ENCODE data around the gene KRT84. TPM values are rescaled to one million over a fixed set of nuclear protein-coding genes. Genes with fewer than 3 reads are reported as not detected.
A peak's percentile ranks its signal among the peaks of the same experiment; 100 is the strongest.

Gene KRT84
- total and polyA plus RNA-seq, 5 donors from 2014 or later, result not detected

DNA sequence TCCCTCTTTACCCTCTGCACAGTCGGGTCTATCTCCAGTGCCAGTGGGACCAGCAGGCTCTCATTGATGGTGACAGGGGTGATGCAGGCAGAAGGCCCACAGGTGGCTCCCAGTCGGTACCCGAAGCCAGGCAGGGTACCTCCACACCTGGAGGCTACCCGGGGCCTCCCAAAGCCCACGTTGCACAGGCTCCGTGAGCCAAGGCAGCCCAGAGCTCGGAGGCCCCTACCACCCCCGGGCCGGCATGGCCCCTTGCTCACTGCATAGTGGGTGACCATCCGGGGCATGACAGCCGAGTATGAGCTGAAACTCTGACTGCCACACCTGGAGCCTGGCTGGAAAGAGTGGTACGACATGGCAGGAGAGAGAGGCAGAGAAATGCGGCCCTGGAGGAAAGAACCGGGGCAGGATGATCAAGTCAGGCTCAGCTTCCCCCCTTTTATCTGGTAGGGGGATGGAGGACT is 20.5 kb upstream of the KRT84 start, which contains the start of gene KRT82:
Gene KRT82, minus strand, starts transcription at position 414 of the 464 bp plus-strand sequence. Its CDS starts 58 bp downstream, at position 356.
- H3K4me3 ChIP-seq (ENCODE audit: low read depth, low read length), result no peak within 1 kb of the TSS
- no peak for ATAC-seq (ENCODE audit: low read depth in 2 of 2)
- no peak within 1 kb of the TSS for H3K27ac ChIP-seq (ENCODE audit: insufficient read depth, low read length, poor library complexity, severe bottlenecking)
- H3K9me3 Mint-ChIP-seq, result peaks cover 0 to 4% (median 0%) of the 10 kb centered on the region in 7 donors
- H3K27ac Mint-ChIP-seq, result peak within 1 kb of the TSS in 1 of 3 donors; percentile 33
- H3K36me3 ChIP-seq (ENCODE audit: control insufficient read depth, insufficient read depth, low read length), result no peaks in the 10 kb centered on the region
- no peak within 1 kb of the TSS for H3K4me3 Mint-ChIP-seq
- H3K4me1 Mint-ChIP-seq, result no peaks in the 10 kb centered on the region
- H3K36me3 Mint-ChIP-seq, result no peaks in the 10 kb centered on the region
- no peaks in the 10 kb centered on the region for H3K27me3 Mint-ChIP-seq
- no peaks in the 10 kb centered on the region for H3K27me3 ChIP-seq (ENCODE audit: control insufficient read depth, insufficient read depth, low read length)
- no peak for DNase-seq
- H3K9me3 ChIP-seq (ENCODE audit: control insufficient read depth in 2 of 2, low read length in 2 of 2), result no peaks in the 10 kb centered on the region
- H3K4me1 ChIP-seq (ENCODE audit: control insufficient read depth, insufficient read depth, low read length, poor library complexity, severe bottlenecking), result no peaks in the 10 kb centered on the region

DNA sequence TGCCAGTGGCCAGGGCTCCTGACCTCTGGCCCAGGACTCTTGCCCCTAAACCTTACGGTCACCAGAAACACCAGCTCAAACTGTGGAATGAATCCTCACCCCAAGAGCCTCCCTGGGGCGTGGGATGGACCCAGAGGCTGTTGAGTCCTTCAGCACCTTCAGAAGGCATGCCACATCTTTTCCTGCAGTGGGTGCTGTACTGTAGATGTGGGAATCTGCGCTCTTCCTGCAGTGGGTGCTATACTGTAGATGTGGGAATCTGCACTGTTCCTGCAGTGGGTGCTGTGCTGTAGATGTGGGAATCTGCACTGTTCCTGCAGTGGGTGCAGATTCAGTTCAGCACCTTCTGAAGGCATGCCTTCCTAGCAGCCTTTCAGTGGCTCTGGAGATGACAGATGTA is 19.5 kb upstream of the KRT84 start:
- no peak for DNase-seq
- H3K27me3 ChIP-seq (ENCODE audit: control insufficient read depth, insufficient read depth, low read length), result no peaks in the 10 kb centered on the region
- H3K9me3 Mint-ChIP-seq, result peaks cover 0 to 3% (median 0%) of the 10 kb centered on the region in 7 donors
- no peaks in the 10 kb centered on the region for H3K27me3 Mint-ChIP-seq
- H3K27ac ChIP-seq (ENCODE audit: insufficient read depth, low read length, poor library complexity, severe bottlenecking), result no peak overlapping the region
- no peaks in the 10 kb centered on the region for H3K9me3 ChIP-seq (ENCODE audit: control insufficient read depth in 2 of 2, low read length in 2 of 2)
- no peak overlapping the region for H3K4me3 ChIP-seq (ENCODE audit: low read depth, low read length)
- no peaks in the 10 kb centered on the region for H3K36me3 ChIP-seq (ENCODE audit: control insufficient read depth, insufficient read depth, low read length)
- no peaks in the 10 kb centered on the region for H3K4me1 Mint-ChIP-seq
- H3K4me1 ChIP-seq (ENCODE audit: control insufficient read depth, insufficient read depth, low read length, poor library complexity, severe bottlenecking), result no peaks in the 10 kb centered on the region
- H3K27ac Mint-ChIP-seq, result no peak overlapping the region
- no peak for ATAC-seq (ENCODE audit: low read depth in 2 of 2)
- no peak overlapping the region for H3K4me3 Mint-ChIP-seq
- H3K36me3 Mint-ChIP-seq, result no peaks in the 10 kb centered on the region

DNA sequence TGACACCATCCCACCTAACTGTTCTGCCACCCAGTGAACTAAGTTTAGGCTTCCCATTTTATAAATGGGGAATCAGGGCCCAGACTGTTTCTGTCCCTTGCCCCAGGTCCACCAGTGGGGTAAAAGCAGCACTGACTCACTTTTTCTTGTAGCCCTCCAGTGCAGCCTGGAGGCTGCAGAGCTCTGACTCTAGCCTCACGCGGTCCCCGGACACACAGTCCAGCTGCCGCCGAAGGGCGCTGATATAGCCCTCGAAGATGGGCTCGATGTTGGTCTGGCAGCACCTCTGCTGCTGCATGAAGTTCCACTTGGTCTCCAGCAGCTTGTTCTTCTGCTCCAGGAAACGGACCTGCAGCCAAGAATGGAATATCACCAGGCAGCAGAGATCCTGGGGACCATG is 18.1 kb upstream of the KRT84 start:
- Mint-ChIP-seq H3K4me1 (no peaks in the 10 kb centered on the region), H3K27ac (no peak overlapping the region), H3K36me3 (no peaks in the 10 kb centered on the region), H3K27me3 (peaks cover 6% of the 10 kb centered on the region), H3K9me3 (peaks cover 0 to 3% (median 0%) of the 10 kb centered on the region in 7 donors), H3K4me3 (no peak overlapping the region)
- Histone ChIP-seq H3K9me3 (ENCODE audit: control insufficient read depth in 2 of 2, low read length in 2 of 2) (no peaks in the 10 kb centered on the region), H3K27ac (ENCODE audit: insufficient read depth, low read length, poor library complexity, severe bottlenecking) (no peak overlapping the region), H3K27me3 (ENCODE audit: control insufficient read depth, insufficient read depth, low read length) (no peaks in the 10 kb centered on the region), H3K4me3 (ENCODE audit: low read depth, low read length) (no peak overlapping the region), H3K36me3 (ENCODE audit: control insufficient read depth, insufficient read depth, low read length) (no peaks in the 10 kb centered on the region), H3K4me1 (ENCODE audit: control insufficient read depth, insufficient read depth, low read length, poor library complexity, severe bottlenecking) (no peaks in the 10 kb centered on the region)
- DNase-seq (no peak), ATAC-seq (ENCODE audit: low read depth in 2 of 2) (no peak)

DNA sequence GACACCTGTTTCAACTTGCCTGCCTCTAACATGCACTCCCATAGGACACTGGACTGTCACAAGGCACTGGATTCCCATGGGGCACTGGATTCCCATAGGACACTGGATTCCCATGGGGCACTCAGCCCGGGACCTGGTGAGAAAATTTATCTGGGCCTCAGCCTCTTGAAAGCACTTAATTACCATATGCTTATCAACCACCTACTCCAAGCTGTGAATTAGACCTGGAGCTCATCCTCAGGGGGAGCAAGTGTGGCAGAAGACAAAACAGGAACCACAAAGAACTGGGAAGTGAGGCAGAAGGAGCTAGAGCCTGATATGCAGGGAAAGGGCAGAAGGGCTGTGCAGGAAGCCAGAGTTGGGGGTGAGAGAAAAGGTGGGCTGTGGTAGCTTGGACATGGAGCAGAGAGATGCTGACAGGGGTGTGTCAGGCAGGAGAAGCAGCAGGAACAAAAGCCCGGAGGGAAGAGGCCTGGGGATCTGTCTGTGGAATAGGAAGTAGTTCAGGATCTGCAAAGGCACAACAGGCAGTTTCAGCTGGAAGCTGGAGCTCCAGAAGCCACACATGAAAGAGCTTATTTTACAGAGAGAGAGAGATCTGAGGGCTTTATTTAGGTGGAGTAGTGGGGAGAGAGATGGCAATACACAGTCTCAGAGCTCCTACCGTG is 17.6 kb upstream of the KRT84 start:
- H3K27ac ChIP-seq (ENCODE audit: insufficient read depth, low read length, poor library complexity, severe bottlenecking), result no peak overlapping the region
- DNase-seq (no peak), ATAC-seq (ENCODE audit: low read depth in 2 of 2) (no peak)
- peaks cover 0 to 2% (median 0%) of the 10 kb centered on the region in 7 donors for H3K9me3 Mint-ChIP-seq
- H3K4me1 Mint-ChIP-seq, result no peaks in the 10 kb centered on the region
- no peaks in the 10 kb centered on the region for H3K27me3 ChIP-seq (ENCODE audit: control insufficient read depth, insufficient read depth, low read length)
- no peaks in the 10 kb centered on the region for H3K36me3 Mint-ChIP-seq
- H3K36me3 ChIP-seq (ENCODE audit: control insufficient read depth, insufficient read depth, low read length), result no peaks in the 10 kb centered on the region
- H3K4me3 ChIP-seq (ENCODE audit: low read depth, low read length), result no peak overlapping the region
- H3K4me1 ChIP-seq (ENCODE audit: control insufficient read depth, insufficient read depth, low read length, poor library complexity, severe bottlenecking), result no peaks in the 10 kb centered on the region
- H3K27me3 Mint-ChIP-seq, result peaks cover 6% of the 10 kb centered on the region
- no peaks in the 10 kb centered on the region for H3K9me3 ChIP-seq (ENCODE audit: control insufficient read depth in 2 of 2, low read length in 2 of 2)
- no peak overlapping the region for H3K27ac Mint-ChIP-seq
- no peak overlapping the region for H3K4me3 Mint-ChIP-seq

DNA sequence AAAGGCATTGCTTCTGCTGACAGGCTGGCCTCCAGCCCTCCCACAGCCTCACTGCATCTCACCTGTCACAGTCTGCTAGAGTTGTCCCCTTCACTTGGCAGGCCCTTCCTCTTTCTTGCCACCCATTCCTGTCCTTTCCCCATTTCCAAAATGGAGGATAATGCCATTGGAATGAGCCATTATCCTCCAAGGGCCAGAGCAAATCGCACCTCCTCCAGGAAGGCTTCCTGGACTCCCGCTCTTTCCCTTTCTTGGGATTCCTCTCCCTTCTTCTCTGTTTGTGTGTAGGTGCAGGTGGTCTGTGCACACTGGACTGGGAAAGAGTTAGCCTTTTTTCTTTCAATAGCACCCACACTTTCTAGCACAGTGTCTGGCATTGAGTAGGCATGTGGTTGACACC is 16.9 kb upstream of the KRT84 start:
- ATAC-seq (ENCODE audit: low read depth in 2 of 2) (no peak), DNase-seq (no peak)
- H3K4me3 ChIP-seq (ENCODE audit: low read depth, low read length), result no peak overlapping the region
- H3K27ac ChIP-seq (ENCODE audit: insufficient read depth, low read length, poor library complexity, severe bottlenecking), result no peak overlapping the region
- no peaks in the 10 kb centered on the region for H3K36me3 Mint-ChIP-seq
- no peaks in the 10 kb centered on the region for H3K4me1 ChIP-seq (ENCODE audit: control insufficient read depth, insufficient read depth, low read length, poor library complexity, severe bottlenecking)
- H3K27me3 Mint-ChIP-seq, result peaks cover 6% of the 10 kb centered on the region
- H3K9me3 ChIP-seq (ENCODE audit: control insufficient read depth in 2 of 2, low read length in 2 of 2), result no peaks in the 10 kb centered on the region
- no peaks in the 10 kb centered on the region for H3K36me3 ChIP-seq (ENCODE audit: control insufficient read depth, insufficient read depth, low read length)
- no peak overlapping the region for H3K4me3 Mint-ChIP-seq
- H3K9me3 Mint-ChIP-seq, result peaks cover 0 to 2% (median 0%) of the 10 kb centered on the region in 7 donors
- no peaks in the 10 kb centered on the region for H3K4me1 Mint-ChIP-seq
- H3K27me3 ChIP-seq (ENCODE audit: control insufficient read depth, insufficient read depth, low read length), result no peaks in the 10 kb centered on the region
- no peak overlapping the region for H3K27ac Mint-ChIP-seq

DNA sequence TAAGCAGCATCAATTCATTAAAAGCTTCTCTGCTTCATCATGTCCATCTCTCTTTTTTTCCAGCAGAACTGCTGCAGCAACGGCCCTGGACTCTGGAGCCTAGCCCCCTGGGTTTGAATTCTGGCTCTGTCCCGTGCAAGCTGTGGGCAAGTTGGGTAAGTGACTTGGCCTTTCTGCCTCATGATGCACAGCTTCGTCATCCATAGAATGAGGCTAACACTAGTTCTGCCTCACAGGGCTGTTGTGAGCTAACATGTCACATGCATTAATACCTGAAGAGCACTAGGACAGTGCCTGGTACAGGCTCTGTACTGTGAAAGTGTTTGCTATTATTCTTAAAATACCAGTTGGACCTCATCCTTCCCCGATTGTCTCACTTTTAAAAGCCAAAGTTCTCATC is 16.5 kb upstream of the KRT84 start:
- H3K4me1 ChIP-seq (ENCODE audit: control insufficient read depth, insufficient read depth, low read length, poor library complexity, severe bottlenecking), result no peaks in the 10 kb centered on the region
- H3K27me3 ChIP-seq (ENCODE audit: control insufficient read depth, insufficient read depth, low read length), result no peaks in the 10 kb centered on the region
- peaks cover 0 to 2% (median 0%) of the 10 kb centered on the region in 7 donors for H3K9me3 Mint-ChIP-seq
- H3K27ac ChIP-seq (ENCODE audit: insufficient read depth, low read length, poor library complexity, severe bottlenecking), result no peak overlapping the region
- H3K4me3 Mint-ChIP-seq, result no peak overlapping the region
- H3K9me3 ChIP-seq (ENCODE audit: control insufficient read depth in 2 of 2, low read length in 2 of 2), result no peaks in the 10 kb centered on the region
- H3K27me3 Mint-ChIP-seq, result peaks cover 6% of the 10 kb centered on the region
- no peak for ATAC-seq (ENCODE audit: low read depth in 2 of 2)
- no peaks in the 10 kb centered on the region for H3K36me3 Mint-ChIP-seq
- no peaks in the 10 kb centered on the region for H3K36me3 ChIP-seq (ENCODE audit: control insufficient read depth, insufficient read depth, low read length)
- no peak overlapping the region for H3K4me3 ChIP-seq (ENCODE audit: low read depth, low read length)
- DNase-seq, result no peak
- no peaks in the 10 kb centered on the region for H3K4me1 Mint-ChIP-seq
- no peak overlapping the region for H3K27ac Mint-ChIP-seq

DNA sequence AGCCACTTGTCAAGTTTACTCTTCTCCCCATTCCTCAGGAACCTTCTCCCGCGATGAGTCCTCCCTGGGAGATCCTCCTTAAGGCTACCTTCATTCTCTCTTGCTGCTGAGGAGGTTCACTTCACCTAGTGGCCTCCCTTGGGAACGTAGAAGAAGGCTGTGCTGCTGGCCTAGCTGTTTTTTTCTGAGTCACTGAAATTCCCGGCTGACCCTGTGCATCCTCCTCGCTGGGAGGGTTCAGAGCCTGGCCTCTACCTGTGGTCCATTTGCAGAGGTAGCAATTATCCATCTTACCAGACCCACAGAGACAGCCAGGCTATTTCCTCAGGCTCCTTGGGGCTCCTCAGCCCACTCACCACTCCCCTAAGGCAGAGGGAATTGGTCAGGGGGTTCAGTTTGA is 16.1 kb upstream of the KRT84 start:
- Mint-ChIP-seq H3K9me3 (peaks cover 0 to 2% (median 0%) of the 10 kb centered on the region in 7 donors), H3K27ac (no peak overlapping the region), H3K4me1 (no peaks in the 10 kb centered on the region), H3K27me3 (peaks cover 6% of the 10 kb centered on the region), H3K4me3 (no peak overlapping the region), H3K36me3 (no peaks in the 10 kb centered on the region)
- H3K4me1 ChIP-seq (ENCODE audit: control insufficient read depth, insufficient read depth, low read length, poor library complexity, severe bottlenecking), result no peaks in the 10 kb centered on the region
- H3K9me3 ChIP-seq (ENCODE audit: control insufficient read depth in 2 of 2, low read length in 2 of 2), result no peaks in the 10 kb centered on the region
- no peak for ATAC-seq (ENCODE audit: low read depth in 2 of 2)
- no peaks in the 10 kb centered on the region for H3K36me3 ChIP-seq (ENCODE audit: control insufficient read depth, insufficient read depth, low read length)
- DNase-seq, result no peak
- no peaks in the 10 kb centered on the region for H3K27me3 ChIP-seq (ENCODE audit: control insufficient read depth, insufficient read depth, low read length)
- no peak overlapping the region for H3K27ac ChIP-seq (ENCODE audit: insufficient read depth, low read length, poor library complexity, severe bottlenecking)
- no peak overlapping the region for H3K4me3 ChIP-seq (ENCODE audit: low read depth, low read length)

DNA sequence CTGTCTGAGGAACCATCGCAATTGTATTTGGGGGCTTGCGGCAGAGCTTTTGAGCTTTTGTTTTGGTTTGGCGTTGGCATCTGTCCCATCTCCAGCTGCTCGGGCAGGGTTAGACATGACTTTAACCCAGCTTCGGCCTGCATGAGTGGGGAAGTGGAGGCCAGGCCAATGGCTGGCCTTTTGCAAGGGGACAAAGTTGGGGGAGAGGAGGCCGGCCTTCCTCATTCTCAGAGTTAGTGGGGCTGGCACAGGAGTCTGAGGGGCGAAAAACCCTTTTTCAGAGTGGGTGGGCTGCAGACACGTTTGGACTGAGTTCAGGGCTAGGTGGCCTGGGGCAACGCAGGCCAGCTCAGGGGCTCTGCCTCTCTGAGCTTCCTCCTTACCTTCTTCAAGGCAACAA is 15.5 kb upstream of the KRT84 start:
- no peaks in the 10 kb centered on the region for H3K36me3 Mint-ChIP-seq
- no peaks in the 10 kb centered on the region for H3K27me3 ChIP-seq (ENCODE audit: control insufficient read depth, insufficient read depth, low read length)
- ATAC-seq (ENCODE audit: low read depth in 2 of 2) (no peak), DNase-seq (no peak)
- H3K4me3 ChIP-seq (ENCODE audit: low read depth, low read length), result no peak overlapping the region
- no peaks in the 10 kb centered on the region for H3K4me1 Mint-ChIP-seq
- peaks cover 0 to 2% (median 0%) of the 10 kb centered on the region in 7 donors for H3K9me3 Mint-ChIP-seq
- no peaks in the 10 kb centered on the region for H3K9me3 ChIP-seq (ENCODE audit: control insufficient read depth in 2 of 2, low read length in 2 of 2)
- no peaks in the 10 kb centered on the region for H3K36me3 ChIP-seq (ENCODE audit: control insufficient read depth, insufficient read depth, low read length)
- no peaks in the 10 kb centered on the region for H3K4me1 ChIP-seq (ENCODE audit: control insufficient read depth, insufficient read depth, low read length, poor library complexity, severe bottlenecking)
- no peak overlapping the region for H3K27ac ChIP-seq (ENCODE audit: insufficient read depth, low read length, poor library complexity, severe bottlenecking)
- H3K27me3 Mint-ChIP-seq, result peaks cover 6% of the 10 kb centered on the region
- no peak overlapping the region for H3K27ac Mint-ChIP-seq
- no peak overlapping the region for H3K4me3 Mint-ChIP-seq
